Thyroid gland (tissue), 4 donors: Measurements from ENCODE around the gene CASKIN2. TPM values are rescaled to one million over a fixed set of nuclear protein-coding genes. Genes with fewer than 3 reads are reported as not detected.

Source experiments
- DNase-seq, 2 donors: peaks; one replicate each; pipeline ENCODE4 v3.0.0-alpha.2; 2019
- H3K27ac ChIP-seq, 3 donors: fragments of 200-600 bp; sonication (generic); 1 replicate in 2 of 3; 2 replicates in 1 of 3; pipeline ENCODE4 v1.5.1; 2016 to 2019; ENCODE audit warnings: mild to moderate bottlenecking in 1 of 3, moderate library complexity in 1 of 3
- H3K27me3 ChIP-seq: fragments of 200-600 bp; sonication (generic); one replicate; pipeline ENCODE4 v1.5.1; 2019
- H3K36me3 ChIP-seq, 2 donors: fragments of 200-600 bp; sonication (generic); one replicate each; pipeline ENCODE4 v1.5.1; 2016 to 2019
- H3K4me1 ChIP-seq, 2 donors: fragments of 200-600 bp; sonication (generic); one replicate each; pipeline ENCODE4 v1.5.1; 2017 to 2019
- H3K4me3 ChIP-seq, 3 donors: fragments of 200-600 bp; sonication (generic); replicated peaks in 1 of 3; 1 replicate in 2 of 3; 2 replicates in 1 of 3; pipeline ENCODE4 v1.5.1; 2016; ENCODE audit warnings: mild to moderate bottlenecking in 1 of 3
- H3K9me3 ChIP-seq: fragments of 200-600 bp; sonication (generic); one replicate; pipeline ENCODE4 v1.5.1; 2017
- POLR2A ChIP-seq, 2 donors: fragments of 450-650 bp; IDR thresholded peaks; one replicate each; pipeline ENCODE4 v1.6.1; 2017; ENCODE audit warnings: antibody characterized with exemption in 2 of 2, mild to moderate bottlenecking in 2 of 2, moderate library complexity in 1 of 2
- WGBS, 2 donors: methylation state at CpG; one replicate each; pipeline ENCODE4 v1.1.5; 2017; 5-methylcytosine and 5-hydroxymethylcytosine counted together
- intact Hi-C: fragments of 100-400 bp; cut with DNase I; formaldehyde crosslinking; loops from one replicate; pipeline ENCODE4 v1.15.1; 2023
- total RNA-seq, 4 donors: library from RNA; depleted of rRNA; stranded (reverse); fragments of >200 nt; gene quantifications; one replicate each; pipeline ENCODE4 v1.2.3, GENCODE V29; 2016
- TF ChIP-seq, protein P1 (sequence below), 6 experiments: fragments of 200-600 bp in 3 of 6; fragments of 450-650 bp in 3 of 6; sonication (generic) in 3 of 6; IDR thresholded peaks; one replicate each; pipeline ENCODE4 v1.5.1; 2016 to 2019; ENCODE audit warnings: antibody characterized with exemption in 6 of 6, mild to moderate bottlenecking in 2 of 6, inconsistent platforms in 1 of 6, moderate library complexity in 1 of 6

The CASKIN2 gene
- total RNA-seq, 4 donors from 2014 or later: 15.0 to 87.2 (median 21.7) TPM

DNA sequence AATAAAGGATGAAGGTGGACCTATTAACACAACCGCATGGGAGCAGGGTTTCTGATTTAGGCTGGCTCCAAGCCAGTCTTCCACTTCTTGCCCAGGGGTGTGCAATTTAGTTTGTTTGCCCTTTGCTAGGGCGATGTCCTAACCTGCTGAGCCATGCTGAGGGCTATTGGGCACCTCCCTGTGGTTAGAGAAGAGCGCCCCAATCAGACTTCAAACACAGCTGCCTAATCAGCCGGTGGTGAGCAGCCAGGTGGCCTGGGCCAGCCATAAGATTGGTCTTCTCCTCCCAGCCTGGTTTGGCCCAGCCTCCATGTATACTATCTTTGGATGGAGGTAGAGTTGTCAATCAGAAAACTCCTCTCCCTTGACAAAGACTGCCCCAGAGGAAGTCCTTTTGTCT is 43.2 kb downstream of the CASKIN2 start:
- no peaks in the 10 kb centered on the region for H3K36me3 ChIP-seq
- no peak overlapping the region for H3K27ac ChIP-seq
- no peak overlapping the region for H3K4me3 ChIP-seq
- peaks cover 5 to 33% of the 10 kb centered on the region in 2 donors for H3K4me1 ChIP-seq
- TF ChIP-seq POLR2A (IDR thresholded peaks at IDR 0.05): no peak
- TF ChIP-seq, protein P1, sequence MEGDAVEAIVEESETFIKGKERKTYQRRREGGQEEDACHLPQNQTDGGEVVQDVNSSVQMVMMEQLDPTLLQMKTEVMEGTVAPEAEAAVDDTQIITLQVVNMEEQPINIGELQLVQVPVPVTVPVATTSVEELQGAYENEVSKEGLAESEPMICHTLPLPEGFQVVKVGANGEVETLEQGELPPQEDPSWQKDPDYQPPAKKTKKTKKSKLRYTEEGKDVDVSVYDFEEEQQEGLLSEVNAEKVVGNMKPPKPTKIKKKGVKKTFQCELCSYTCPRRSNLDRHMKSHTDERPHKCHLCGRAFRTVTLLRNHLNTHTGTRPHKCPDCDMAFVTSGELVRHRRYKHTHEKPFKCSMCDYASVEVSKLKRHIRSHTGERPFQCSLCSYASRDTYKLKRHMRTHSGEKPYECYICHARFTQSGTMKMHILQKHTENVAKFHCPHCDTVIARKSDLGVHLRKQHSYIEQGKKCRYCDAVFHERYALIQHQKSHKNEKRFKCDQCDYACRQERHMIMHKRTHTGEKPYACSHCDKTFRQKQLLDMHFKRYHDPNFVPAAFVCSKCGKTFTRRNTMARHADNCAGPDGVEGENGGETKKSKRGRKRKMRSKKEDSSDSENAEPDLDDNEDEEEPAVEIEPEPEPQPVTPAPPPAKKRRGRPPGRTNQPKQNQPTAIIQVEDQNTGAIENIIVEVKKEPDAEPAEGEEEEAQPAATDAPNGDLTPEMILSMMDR (IDR thresholded peaks at IDR 0.05): no peak
- no peaks in the 10 kb centered on the region for H3K9me3 ChIP-seq
- no peak for DNase-seq
- H3K27me3 ChIP-seq: no peaks in the 10 kb centered on the region
- intact Hi-C loops: no loop called here
- 69 to 75% methylated on average over 4 of the region's 4 CpGs for WGBS, 2 donors

DNA sequence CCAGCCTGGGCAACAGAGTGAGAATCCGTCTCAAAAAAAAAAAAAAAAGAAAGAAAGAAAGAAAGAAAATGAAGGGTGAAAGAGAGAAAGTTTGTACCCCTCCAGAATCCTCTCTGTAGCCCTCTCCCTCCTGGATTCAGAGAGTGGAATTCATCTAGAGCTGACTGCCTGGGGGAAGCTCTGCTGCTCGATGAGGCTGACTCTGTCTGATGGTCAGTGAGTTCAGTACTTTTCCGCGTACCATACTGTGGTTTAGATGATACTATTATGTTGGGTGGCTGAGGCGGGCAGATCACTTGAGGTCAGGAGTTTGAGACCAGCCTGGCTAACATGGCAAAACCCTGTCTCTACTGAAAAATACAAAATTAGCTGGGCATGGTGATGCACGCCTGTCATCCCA is 44.1 kb downstream of the CASKIN2 start:
- 92 to 93% methylated on average over 6 of the region's 6 CpGs for WGBS, 2 donors
- Histone ChIP-seq H3K27me3 (no peaks in the 10 kb centered on the region), H3K4me3 (no peak overlapping the region), H3K36me3 (no peaks in the 10 kb centered on the region), H3K4me1 (peaks cover 5 to 25% of the 10 kb centered on the region in 2 donors), H3K9me3 (no peaks in the 10 kb centered on the region), H3K27ac (no peak overlapping the region)
- intact Hi-C loops: no loop called here
- no peak for DNase-seq
- TF ChIP-seq, protein P1 (IDR thresholded peaks at IDR 0.05): no peak
- TF ChIP-seq POLR2A (IDR thresholded peaks at IDR 0.05): no peak

DNA sequence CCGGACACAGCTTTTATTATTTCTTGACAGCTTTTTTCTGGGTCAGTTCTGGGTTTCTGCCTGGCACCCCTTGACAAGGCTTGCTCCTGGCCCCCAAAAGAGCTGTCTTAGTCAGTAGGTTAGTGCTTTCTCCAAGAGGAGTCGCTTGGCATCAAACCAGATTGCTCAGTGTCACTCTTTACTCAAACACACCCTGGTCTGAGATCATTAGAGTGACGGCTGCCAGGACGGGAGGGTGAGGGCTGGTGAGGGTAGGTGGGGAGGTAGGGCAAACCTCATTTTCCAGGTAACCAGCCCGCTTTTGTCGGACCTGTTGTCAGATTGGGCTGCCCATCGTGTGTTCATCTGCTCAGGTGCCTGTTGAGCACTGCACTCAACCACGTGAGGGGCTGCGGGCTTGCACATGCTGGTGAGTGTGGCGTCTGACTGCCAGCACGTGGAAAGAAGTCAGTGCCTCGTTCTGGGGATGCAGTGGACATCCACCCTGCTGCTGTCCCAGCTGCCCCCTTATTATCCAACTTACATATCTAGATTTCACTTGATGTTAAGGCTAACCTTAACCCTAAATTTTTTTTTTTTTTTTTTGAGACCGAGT is 46.5 kb downstream of the CASKIN2 start:
- TF ChIP-seq, protein P1 (IDR thresholded peaks at IDR 0.05): no peak
- no peak for TF ChIP-seq POLR2A (IDR thresholded peaks at IDR 0.05)
- 75 to 80% methylated on average over 11 to 13 of the region's 13 CpGs for WGBS, 2 donors
- Histone ChIP-seq H3K9me3 (no peaks in the 10 kb centered on the region), H3K27me3 (no peaks in the 10 kb centered on the region), H3K4me1 (peaks cover 5 to 12% of the 10 kb centered on the region in 2 donors), H3K36me3 (no peaks in the 10 kb centered on the region), H3K4me3 (no peak overlapping the region), H3K27ac (peak overlapping the region in 1 of 3 donors; percentile 32)
- intact Hi-C loops: no loop called here
- DNase-seq: no peak

- Histone ChIP-seq H3K4me3 (no peak overlapping the region), H3K27ac (peak overlapping the region in 1 of 3 donors; percentile 32), H3K27me3 (no peaks in the 10 kb centered on the region), H3K4me1 (peaks cover 5 to 12% of the 10 kb centered on the region in 2 donors), H3K36me3 (no peaks in the 10 kb centered on the region), H3K9me3 (no peaks in the 10 kb centered on the region)
- intact Hi-C loops: no loop called here
- peak; percentile 41 to 50 for DNase-seq
- 56 to 60% methylated on average over 6 to 7 of the region's 8 CpGs for WGBS, 2 donors
- no peak for TF ChIP-seq POLR2A (IDR thresholded peaks at IDR 0.05)
- TF ChIP-seq, protein P1 (IDR thresholded peaks at IDR 0.05): no peak
These were observed 47.0 kb downstream of the CASKIN2 start for GRCh38 chr17:75468291-75468754.

DNA sequence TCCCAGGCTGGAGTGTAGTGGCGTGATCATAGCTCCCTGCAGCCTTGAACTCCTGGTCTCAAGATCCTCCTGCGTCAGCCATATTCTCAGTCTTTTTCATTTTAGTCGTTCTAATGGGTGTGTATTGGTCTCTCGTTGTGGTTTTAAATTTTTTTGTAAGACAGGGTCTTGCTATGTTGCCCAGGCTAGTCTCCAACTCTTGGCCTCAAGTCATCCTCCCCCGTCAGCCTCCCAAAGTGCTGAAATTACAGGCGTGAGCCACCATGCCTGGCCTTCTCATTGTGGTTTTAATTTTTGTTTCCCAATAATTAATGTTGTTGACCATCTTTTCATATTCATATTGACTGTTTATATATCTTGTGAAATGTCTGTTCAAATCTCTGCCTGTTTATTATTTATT is 50.3 kb downstream of the CASKIN2 start:
- no peak for DNase-seq
- H3K4me1 ChIP-seq: peaks cover 5 to 14% of the 10 kb centered on the region in 2 donors
- intact Hi-C loops: no loop called here
- 96 to 97% methylated on average over 6 of the region's 6 CpGs for WGBS, 2 donors
- no peak overlapping the region for H3K4me3 ChIP-seq
- TF ChIP-seq, protein P1 (IDR thresholded peaks at IDR 0.05): no peak
- TF ChIP-seq POLR2A (IDR thresholded peaks at IDR 0.05): no peak
- no peak overlapping the region for H3K27ac ChIP-seq
- H3K27me3 ChIP-seq: no peaks in the 10 kb centered on the region
- H3K9me3 ChIP-seq: no peaks in the 10 kb centered on the region
- no peaks in the 10 kb centered on the region for H3K36me3 ChIP-seq
